Endothelial cell (in vitro differentiated cells): ENCODE measurements around the gene HIVEP3. TPM values are rescaled to one million over a fixed set of nuclear protein-coding genes. Genes with fewer than 3 reads are reported as not detected.

Experiments
- DNase-seq: peaks from one replicate; pipeline ENCODE4 v3.0.0; 2021; ENCODE audit warnings: low spot score
- H3K27ac Mint-ChIP-seq: one replicate; pipeline ENCODE4 v1.8.0; 2021; ENCODE audit warnings: mixed read lengths, inconsistent platforms; ENCODE audit not compliant: unreplicated experiment
- H3K27me3 Mint-ChIP-seq: one replicate; pipeline ENCODE4 v1.8.0; 2021; ENCODE audit warnings: mild to moderate bottlenecking, moderate library complexity, mixed read lengths, inconsistent platforms; ENCODE audit not compliant: unreplicated experiment
- H3K36me3 Mint-ChIP-seq: one replicate; pipeline ENCODE4 v1.8.0; 2021; ENCODE audit warnings: mild to moderate bottlenecking, low read depth, mixed read lengths, inconsistent platforms; ENCODE audit not compliant: unreplicated experiment
- H3K4me1 Mint-ChIP-seq: one replicate; pipeline ENCODE4 v1.8.0; 2021; ENCODE audit warnings: mild to moderate bottlenecking, mixed read lengths, inconsistent platforms; ENCODE audit not compliant: unreplicated experiment
- H3K4me3 Mint-ChIP-seq: one replicate; pipeline ENCODE4 v1.8.0; 2021; ENCODE audit warnings: mild to moderate bottlenecking, mixed read lengths, inconsistent platforms; ENCODE audit not compliant: unreplicated experiment
- H3K9me3 Mint-ChIP-seq: one replicate; pipeline ENCODE4 v1.8.0; 2021; ENCODE audit warnings: mixed read lengths, inconsistent platforms; ENCODE audit not compliant: unreplicated experiment
- CTCF ChIP-seq: fragments of 200-600 bp; sonication (generic); IDR thresholded peaks from one replicate; pipeline ENCODE4 v1.5.0; 2021; ENCODE audit warnings: antibody characterized with exemption; ENCODE audit not compliant: unreplicated experiment
- total RNA-seq: library from RNA; stranded (reverse); fragmentation: NEBNext Ultra II Directional; extraction: Animal tissue kit (Norgen Biotek cat#: 25700); gene quantifications from one replicate; pipeline ENCODE4 v1.2.1, GENCODE V29; 2021; ENCODE audit not compliant: unreplicated experiment

HIVEP3 gene
- total RNA-seq, 1 donor from 2014 or later = 8.9 TPM

GRCh38 chr1:41719128-41719527 lies 199.6 kb downstream of the HIVEP3 start:
- DNase-seq = no peak

GRCh38 chr1:41718497-41718896 lies 200.2 kb downstream of the HIVEP3 start:
- no peak for DNase-seq
- no peak for TF ChIP-seq CTCF
- Mint-ChIP-seq H3K27ac (no peak overlapping the region), H3K27me3 (peaks cover 6% of the 10 kb centered on the region), H3K36me3 (no peaks in the 10 kb centered on the region), H3K4me1 (peaks cover 14% of the 10 kb centered on the region), H3K4me3 (no peak overlapping the region), H3K9me3 (no peaks in the 10 kb centered on the region)

More at GRCh38 chr1:41719128-41719527, 199.6 kb downstream of the HIVEP3 start:
- Mint-ChIP-seq H3K27me3 (peaks cover 6% of the 10 kb centered on the region), H3K4me3 (no peak overlapping the region), H3K27ac (no peak overlapping the region), H3K36me3 (no peaks in the 10 kb centered on the region), H3K9me3 (no peaks in the 10 kb centered on the region), H3K4me1 (peaks cover 20% of the 10 kb centered on the region)
- no peak for TF ChIP-seq CTCF

GRCh38 chr1:41716188-41717130 lies 202.3 kb downstream of the HIVEP3 start:
- H3K4me3 Mint-ChIP-seq = no peak overlapping the region
- H3K27me3 Mint-ChIP-seq = peaks cover 8% of the 10 kb centered on the region
- H3K36me3 Mint-ChIP-seq = no peaks in the 10 kb centered on the region
- no peaks in the 10 kb centered on the region for H3K9me3 Mint-ChIP-seq
- no peak overlapping the region for H3K27ac Mint-ChIP-seq
- DNase-seq = no peak
- no peak for TF ChIP-seq CTCF
- no peaks in the 10 kb centered on the region for H3K4me1 Mint-ChIP-seq

GRCh38 chr1:41715441-41716095 lies 203.2 kb downstream of the HIVEP3 start:
- Mint-ChIP-seq H3K9me3 (no peaks in the 10 kb centered on the region), H3K36me3 (no peaks in the 10 kb centered on the region), H3K4me3 (no peak overlapping the region), H3K27me3 (peaks cover 10% of the 10 kb centered on the region), H3K27ac (no peak overlapping the region), H3K4me1 (no peaks in the 10 kb centered on the region)
- TF ChIP-seq CTCF = no peak
- DNase-seq = no peak
